H9 (cell line): ENCODE measurements around the gene NT5DC3. TPM values are rescaled to one million over a fixed set of nuclear protein-coding genes. Genes with fewer than 3 reads are reported as not detected.

Experiments used
- DNase-seq: peaks from one replicate; pipeline ENCODE4 v3.0.0-alpha.2; 2017
- H2AFZ ChIP-seq: one replicate; pipeline ENCODE4 v1.6.1; 2013; ENCODE audit warnings: mild to moderate bottlenecking, low read length, control low read depth, moderate library complexity
- H2AK5ac ChIP-seq: 2 replicates; pipeline ENCODE4 v1.6.1; 2013; ENCODE audit warnings: low read length, control low read depth, mixed read lengths; ENCODE audit not compliant: insufficient read length
- H2BK120ac ChIP-seq: one replicate; pipeline ENCODE4 v1.6.1; 2013; ENCODE audit warnings: low read depth, mild to moderate bottlenecking, low read length, control low read depth, inconsistent platforms; ENCODE audit not compliant: poor library complexity, severe bottlenecking
- H2BK12ac ChIP-seq: 2 replicates; pipeline ENCODE4 v1.6.1; 2013; ENCODE audit warnings: low read length, control low read depth, mixed read lengths, low read depth; ENCODE audit not compliant: insufficient read length
- H2BK15ac ChIP-seq: 2 replicates; pipeline ENCODE4 v1.6.1; 2013; ENCODE audit warnings: low read depth, low read length, control low read depth
- H2BK20ac ChIP-seq: one replicate; pipeline ENCODE4 v1.6.1; 2013; ENCODE audit warnings: low read depth, mild to moderate bottlenecking, low read length, control low read depth, inconsistent platforms; ENCODE audit not compliant: poor library complexity, severe bottlenecking
- H2BK5ac ChIP-seq: 2 replicates; pipeline ENCODE4 v1.6.1; 2013; ENCODE audit warnings: low read length, control low read depth, mixed read lengths; ENCODE audit not compliant: insufficient read length
- H3K14ac ChIP-seq: 2 replicates; pipeline ENCODE4 v1.6.1; 2013; ENCODE audit warnings: low read length, control low read depth; ENCODE audit not compliant: insufficient read depth
- H3K18ac ChIP-seq: 2 replicates; pipeline ENCODE4 v1.6.1; 2013; ENCODE audit warnings: low read depth, mild to moderate bottlenecking, mixed read lengths, low read length, control low read depth; ENCODE audit not compliant: insufficient read length
- H3K23ac ChIP-seq: 2 replicates; pipeline ENCODE4 v1.6.1; 2013; ENCODE audit warnings: low read length, control low read depth, mixed read lengths, low read depth; ENCODE audit not compliant: insufficient read length
- H3K23me2 ChIP-seq: 2 replicates; pipeline ENCODE4 v1.6.1; 2013; ENCODE audit warnings: low read depth, mild to moderate bottlenecking, mixed read lengths, low read length, control low read depth; ENCODE audit not compliant: insufficient read length, poor library complexity, severe bottlenecking
- H3K27ac ChIP-seq: 2 replicates; pipeline ENCODE4 v1.5.1; 2013; ENCODE audit warnings: low read length, control low read depth, mixed read lengths, low read depth; ENCODE audit not compliant: insufficient read length
- H3K27me3 ChIP-seq: 2 replicates; pipeline ENCODE4 v1.6.1; 2013; ENCODE audit warnings: low read length, control low read depth, inconsistent platforms; ENCODE audit not compliant: insufficient read depth
- H3K4ac ChIP-seq: 2 replicates; pipeline ENCODE4 v1.6.1; 2013; ENCODE audit warnings: low read depth, mild to moderate bottlenecking, control low read depth, inconsistent platforms, low read length, moderate library complexity
- H3K4me1 ChIP-seq: 2 replicates; pipeline ENCODE4 v1.6.1; 2013; ENCODE audit warnings: low read length, control low read depth, inconsistent platforms; ENCODE audit not compliant: insufficient read depth
- H3K4me2 ChIP-seq: 2 replicates; pipeline ENCODE4 v1.6.1; 2013; ENCODE audit warnings: low read length, control low read depth, mixed read lengths; ENCODE audit not compliant: insufficient read length, insufficient read depth
- H3K56ac ChIP-seq: 2 replicates; pipeline ENCODE4 v1.6.1; 2013; ENCODE audit warnings: low read depth, mild to moderate bottlenecking, mixed read lengths, low read length, control low read depth; ENCODE audit not compliant: insufficient read length
- H3K79me1 ChIP-seq: 2 replicates; pipeline ENCODE4 v1.6.1; 2013; ENCODE audit warnings: low read depth, mild to moderate bottlenecking, moderate library complexity, low read length, control low read depth, inconsistent platforms; ENCODE audit not compliant: insufficient read depth, poor library complexity, severe bottlenecking
- H3K79me2 ChIP-seq: 2 replicates; pipeline ENCODE4 v1.6.1; 2013; ENCODE audit warnings: low read length, control low read depth, inconsistent platforms; ENCODE audit not compliant: insufficient read depth
- H3K9ac ChIP-seq: 2 replicates; pipeline ENCODE4 v1.6.1; 2013; ENCODE audit warnings: low read length, control low read depth, mixed read lengths; ENCODE audit not compliant: insufficient read length; ENCODE audit errors: extremely low read depth
- H3K9me3 ChIP-seq: one replicate; pipeline ENCODE4 v1.6.1; 2013; ENCODE audit warnings: low read depth, low read length, inconsistent platforms; ENCODE audit not compliant: control insufficient read depth
- H3T11ph ChIP-seq: one replicate; pipeline ENCODE4 v1.6.1; 2013; ENCODE audit warnings: mild to moderate bottlenecking, low read length, control low read depth, inconsistent platforms
- H4K20me1 ChIP-seq: one replicate; pipeline ENCODE4 v1.6.1; 2013; ENCODE audit not compliant: control insufficient read depth, insufficient read length, insufficient read depth
- H4K5ac ChIP-seq: 2 replicates; pipeline ENCODE4 v1.6.1; 2013; ENCODE audit warnings: low read depth, mild to moderate bottlenecking, mixed read lengths, low read length, control low read depth; ENCODE audit not compliant: insufficient read length
- H4K8ac ChIP-seq: replicated peaks from 2 replicates; pipeline ENCODE4 v1.6.1; 2013; ENCODE audit warnings: low read length, control low read depth, mixed read lengths, low read depth; ENCODE audit not compliant: insufficient read length
- H4K91ac ChIP-seq: 2 replicates; pipeline ENCODE4 v1.6.1; 2013; ENCODE audit warnings: low read depth, mild to moderate bottlenecking, moderate library complexity, mixed read lengths, low read length, control low read depth; ENCODE audit not compliant: insufficient read length
- H3K27ac Mint-ChIP-seq, 3 experiments: 2 replicates in 2 of 3; 3 replicates in 1 of 3; pipeline ENCODE4 v1.8.0; 2020 to 2021; ENCODE audit warnings: mixed read lengths in 3 of 3, mild to moderate bottlenecking in 1 of 3, moderate library complexity in 1 of 3
- H3K27me3 Mint-ChIP-seq: 2 replicates; pipeline ENCODE4 v1.8.0; 2021; ENCODE audit warnings: low read depth, mild to moderate bottlenecking, moderate library complexity, mixed read lengths
- H3K36me3 Mint-ChIP-seq, 3 experiments: 2 replicates in 2 of 3; 3 replicates in 1 of 3; pipeline ENCODE4 v1.8.0; 2020 to 2021; ENCODE audit warnings: low read depth in 3 of 3, mixed read lengths in 3 of 3; ENCODE audit not compliant: insufficient read depth in 1 of 3
- H3K4me1 Mint-ChIP-seq, 2 experiments: 2 replicates each; pipeline ENCODE4 v1.8.0; 2020; ENCODE audit warnings: mixed read lengths in 2 of 2
- H3K4me3 Mint-ChIP-seq, 2 experiments: 2 replicates in 1 of 2; 3 replicates in 1 of 2; pipeline ENCODE4 v1.8.0; 2020 to 2021; ENCODE audit warnings: mild to moderate bottlenecking in 2 of 2, mixed read lengths in 2 of 2, moderate library complexity in 1 of 2
- H3K9me3 Mint-ChIP-seq, 2 experiments: 2 replicates in 1 of 2; 3 replicates in 1 of 2; pipeline ENCODE4 v1.8.0; 2020; ENCODE audit warnings: mild to moderate bottlenecking in 2 of 2, mixed read lengths in 2 of 2, moderate library complexity in 1 of 2
- WGBS: extraction: QIAGEN DNeasy Blood & Tissue Kit; methylation state at CpG from one replicate; pipeline ENCODE4 v1.1.7; 2013; ENCODE audit warnings: missing lambda C conversion rate, low lambda C conversion rate, mixed read lengths; ENCODE audit not compliant: insufficient read length; ENCODE audit errors: extremely low coverage; 5-methylcytosine and 5-hydroxymethylcytosine counted together
- total RNA-seq: library from RNA; stranded (reverse); gene quantifications from 2 replicates; pipeline ENCODE4 v1.2.1, GENCODE V29; 2021
- TF ChIP-seq, protein P1 (sequence below): fragments of 200-600 bp; sonication (generic); conservative IDR thresholded peaks from 3 replicates; pipeline ENCODE4 v1.8.0; 2021; ENCODE audit warnings: antibody characterized with exemption, mild to moderate bottlenecking

Gene NT5DC3
- total RNA-seq, 1 experiment from 2014 or later, result 13.6 TPM

DNA sequence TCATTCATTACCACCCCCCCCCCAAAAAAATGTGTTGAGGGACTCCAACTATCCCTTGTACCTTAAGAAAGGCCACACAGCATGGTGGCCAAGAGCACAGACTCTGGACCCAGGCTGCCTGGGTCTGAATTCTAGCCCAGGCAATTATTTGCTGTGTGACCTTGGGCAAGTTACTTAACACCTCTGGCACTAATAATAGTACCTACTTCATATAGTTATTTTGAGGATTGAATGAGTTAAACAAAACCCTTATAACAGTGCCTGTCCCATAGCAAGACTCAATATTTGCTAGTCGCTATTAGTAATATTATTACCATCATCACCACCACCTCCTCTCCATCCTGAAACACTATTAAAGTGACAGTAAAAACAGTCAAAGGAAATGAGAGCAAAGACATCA is 37.2 kb downstream of the NT5DC3 start:
- no peak overlapping the region for H3K27ac Mint-ChIP-seq

More for the DNA sequence above, 37.2 kb downstream of the NT5DC3 start:
- Histone ChIP-seq H3K4me2 (no peak overlapping the region), H2BK20ac (no peak overlapping the region), H3K27ac (no peak overlapping the region), H3K4me1 (no peaks in the 10 kb centered on the region; the same call in 1 of the 2 replicates), H4K20me1 (no peaks in the 10 kb centered on the region), H4K8ac (no peak overlapping the region), H2BK15ac (no peak overlapping the region), H3K79me1 (peaks cover 3% of the 10 kb centered on the region), H3T11ph (no peak overlapping the region), H2AFZ (no peak overlapping the region), H3K23ac (no peak overlapping the region), H3K4ac (no peak overlapping the region), H2AK5ac (no peak overlapping the region), H3K14ac (no peak overlapping the region), H4K91ac (no peak overlapping the region), H3K27me3 (no peaks in the 10 kb centered on the region), H3K79me2 (no peaks in the 10 kb centered on the region), H3K9me3 (no peaks in the 10 kb centered on the region), H2BK120ac (no peak overlapping the region), H3K56ac (no peak overlapping the region), H4K5ac (no peak overlapping the region), H3K18ac (no peak overlapping the region), H3K23me2 (no peaks in the 10 kb centered on the region), H2BK12ac (no peak overlapping the region), H2BK5ac (no peak overlapping the region), H3K9ac (no peak overlapping the region)
- TF ChIP-seq, protein P1, sequence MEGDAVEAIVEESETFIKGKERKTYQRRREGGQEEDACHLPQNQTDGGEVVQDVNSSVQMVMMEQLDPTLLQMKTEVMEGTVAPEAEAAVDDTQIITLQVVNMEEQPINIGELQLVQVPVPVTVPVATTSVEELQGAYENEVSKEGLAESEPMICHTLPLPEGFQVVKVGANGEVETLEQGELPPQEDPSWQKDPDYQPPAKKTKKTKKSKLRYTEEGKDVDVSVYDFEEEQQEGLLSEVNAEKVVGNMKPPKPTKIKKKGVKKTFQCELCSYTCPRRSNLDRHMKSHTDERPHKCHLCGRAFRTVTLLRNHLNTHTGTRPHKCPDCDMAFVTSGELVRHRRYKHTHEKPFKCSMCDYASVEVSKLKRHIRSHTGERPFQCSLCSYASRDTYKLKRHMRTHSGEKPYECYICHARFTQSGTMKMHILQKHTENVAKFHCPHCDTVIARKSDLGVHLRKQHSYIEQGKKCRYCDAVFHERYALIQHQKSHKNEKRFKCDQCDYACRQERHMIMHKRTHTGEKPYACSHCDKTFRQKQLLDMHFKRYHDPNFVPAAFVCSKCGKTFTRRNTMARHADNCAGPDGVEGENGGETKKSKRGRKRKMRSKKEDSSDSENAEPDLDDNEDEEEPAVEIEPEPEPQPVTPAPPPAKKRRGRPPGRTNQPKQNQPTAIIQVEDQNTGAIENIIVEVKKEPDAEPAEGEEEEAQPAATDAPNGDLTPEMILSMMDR, result no peak
- Mint-ChIP-seq H3K4me3 (no peak overlapping the region), H3K27me3 (no peaks in the 10 kb centered on the region), H3K4me1 (peaks cover 10 to 19% of the 10 kb centered on the region in 2 experiments), H3K9me3 (no peaks in the 10 kb centered on the region), H3K36me3 (peaks cover 14 to 26% (median 17%) of the 10 kb centered on the region in 3 experiments; a peak in 6 of 7 replicates)
- DNase-seq, result no peak
- no CpG with 5 or more reads among the region's 1 CpG for WGBS
